ENCODE results near the gene UGCG.
"Not testable (repeated sequence)": the region's sequence is repeated elsewhere in the genome, so short reads cannot be mapped to it uniquely, and the experiment has no call there.

The UGCG gene

GRCh38 chr9:111902391-111903139 lies 6.0 kb downstream of the UGCG start:
- TF ChIP-seq CTCF (IDR thresholded peaks at IDR 0.05; ENCODE audit: low read depth, low read length) = no peak
- no peak for DNase-seq (ENCODE audit: extremely low read depth, low read depth)

GRCh38 chr9:111903535-111903934 lies 6.9 kb downstream of the UGCG start:
- not testable (repeated sequence) for DNase-seq (ENCODE audit: extremely low read depth, low read depth)

- no peak for DNase-seq (ENCODE audit: extremely low read depth, low read depth)
- no peak for TF ChIP-seq CTCF (IDR thresholded peaks at IDR 0.05; ENCODE audit: low read depth, low read length)
Measured at GRCh38 chr9:111904026-111904425, 7.4 kb downstream of the UGCG start.

DNA sequence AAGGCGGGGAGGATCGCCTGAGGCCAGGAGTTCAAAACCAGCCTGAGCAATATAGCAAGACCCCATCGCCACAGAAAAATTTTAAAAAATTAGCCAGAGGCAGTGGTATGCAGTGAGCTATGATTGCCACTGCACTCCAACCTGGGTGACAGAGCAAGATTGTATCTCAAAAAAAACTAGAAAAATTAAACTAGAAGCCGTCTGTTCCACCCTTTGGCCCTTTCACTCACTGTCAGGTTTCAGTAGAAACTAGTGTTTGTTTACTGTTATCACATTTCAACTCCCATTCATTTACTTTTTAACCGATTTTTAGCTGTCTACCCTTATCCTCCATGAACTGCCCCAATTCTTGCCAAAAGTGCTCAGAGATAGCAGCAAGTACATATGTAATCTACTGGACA lies 8.3 kb downstream of the UGCG start:
- TF ChIP-seq CTCF (IDR thresholded peaks at IDR 0.05; ENCODE audit: low read depth, low read length) = no peak

GRCh38 chr9:111907147-111907546 lies 10.5 kb downstream of the UGCG start:
- DNase-seq (ENCODE audit: extremely low read depth, low read depth) = no peak
- no peak for TF ChIP-seq CTCF (IDR thresholded peaks at IDR 0.05; ENCODE audit: low read depth, low read length)

More for the DNA sequence above, 8.3 kb downstream of the UGCG start:
- DNase-seq (ENCODE audit: extremely low read depth, low read depth) = no peak

GRCh38 chr9:111909444-111909843 lies 12.8 kb downstream of the UGCG start:
- no peak for DNase-seq (ENCODE audit: extremely low read depth, low read depth)
- TF ChIP-seq CTCF (IDR thresholded peaks at IDR 0.05; ENCODE audit: low read depth, low read length) = no peak

DNA sequence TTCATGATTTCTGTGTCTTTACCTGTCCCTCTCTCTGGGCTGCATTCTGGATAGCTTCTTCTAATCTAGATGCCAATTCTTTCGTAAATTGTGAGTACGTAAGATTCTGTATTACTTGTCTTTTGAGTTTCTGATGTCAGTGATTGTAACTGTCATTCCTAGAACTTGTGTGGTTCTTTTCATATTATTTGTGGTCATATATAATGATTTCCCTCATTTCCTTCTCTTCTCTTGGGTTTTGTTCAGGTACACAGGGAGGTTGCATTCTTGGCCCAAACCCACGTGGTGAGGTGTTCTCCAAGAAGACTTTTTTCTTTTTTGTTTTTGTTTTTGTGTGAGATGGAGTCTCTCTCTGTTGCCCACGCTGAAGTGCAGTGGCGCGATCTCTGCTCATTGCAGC lies 13.8 kb downstream of the UGCG start:
- no peak for TF ChIP-seq CTCF (IDR thresholded peaks at IDR 0.05; ENCODE audit: low read depth, low read length)
- no peak for DNase-seq (ENCODE audit: extremely low read depth, low read depth)

GRCh38 chr9:111913159-111913558 lies 16.5 kb downstream of the UGCG start:
- no peak for TF ChIP-seq CTCF (IDR thresholded peaks at IDR 0.05; ENCODE audit: low read depth, low read length)
- no peak for DNase-seq (ENCODE audit: extremely low read depth, low read depth)

Measured in AG09319 (cell line).